Tibial artery (tissue), 4 donors: ENCODE results near the gene USP10.

Source experiments
- DNase-seq, 2 donors: peaks; one replicate each; pipeline ENCODE4 v3.0.0-alpha.2; 2019
- H3K27ac ChIP-seq, 2 donors: fragments of 200-600 bp; sonication (generic) in 1 of 2; 1 replicate in 1 of 2; 2 replicates in 1 of 2; pipeline ENCODE4 v1.5.1; 2018 to 2019; ENCODE audit warnings: mild to moderate bottlenecking in 1 of 2
- H3K27me3 ChIP-seq, 2 donors: fragments of 200-600 bp; sonication (generic) in 1 of 2; one replicate each; pipeline versions ENCODE4 v1.5.1 to v1.6.0; 2016 to 2019
- H3K36me3 ChIP-seq, 3 donors: fragments of 200-600 bp; sonication (generic) in 2 of 3; one replicate each; pipeline ENCODE4 v1.5.1; 2016 to 2019; ENCODE audit warnings: mild to moderate bottlenecking in 2 of 3
- H3K4me1 ChIP-seq, 4 donors: fragments of 200-600 bp; sonication (generic) in 2 of 4; 1 replicate in 3 of 4; 2 replicates in 1 of 4; pipeline ENCODE4 v1.5.1; 2016 to 2019
- H3K4me3 ChIP-seq, 2 donors: fragments of 200-600 bp; sonication (generic) in 1 of 2; 1 replicate in 1 of 2; 2 replicates in 1 of 2; pipeline ENCODE4 v1.5.1; 2018 to 2019; ENCODE audit warnings: mild to moderate bottlenecking in 2 of 2
- H3K9me3 ChIP-seq, 3 donors: fragments of 200-600 bp; sonication (generic) in 1 of 3; one replicate each; pipeline ENCODE4 v1.5.1; 2016 to 2019
- CTCF ChIP-seq, 2 experiments: fragments of 200-600 bp in 1 of 2; fragments of 450-650 bp in 1 of 2; IDR thresholded peaks; one replicate each; pipeline ENCODE4 v1.5.1; 2017 to 2019; ENCODE audit warnings: antibody characterized with exemption in 2 of 2, mild to moderate bottlenecking in 1 of 2, moderate library complexity in 1 of 2
- intact Hi-C: fragments of 100-400 bp; cut with DNase I; formaldehyde crosslinking; loops from one replicate; pipeline ENCODE4 v1.15.0; 2023; ENCODE audit warnings: low total_unique reads

The USP10 gene

GRCh38 chr16:84706856-84707255 lies 7.1 kb downstream of the USP10 start:
- no peaks in the 10 kb centered on the region for H3K9me3 ChIP-seq
- no peaks in the 10 kb centered on the region for H3K27me3 ChIP-seq
- H3K4me1 ChIP-seq = peaks cover 0 to 15% (median 4%) of the 10 kb centered on the region in 4 donors
- no peak for TF ChIP-seq CTCF (IDR thresholded peaks at IDR 0.05)
- intact Hi-C loops = no loop called here
- no peak overlapping the region for H3K27ac ChIP-seq
- DNase-seq = no peak
- H3K36me3 ChIP-seq = no peaks in the 10 kb centered on the region
- H3K4me3 ChIP-seq = no peak overlapping the region

- TF ChIP-seq CTCF (IDR thresholded peaks at IDR 0.05) = no peak
- Histone ChIP-seq H3K36me3 (no peaks in the 10 kb centered on the region), H3K4me1 (peaks cover 0 to 6% (median 0%) of the 10 kb centered on the region in 4 donors), H3K27ac (no peak overlapping the region), H3K4me3 (no peak overlapping the region), H3K9me3 (no peaks in the 10 kb centered on the region), H3K27me3 (no peaks in the 10 kb centered on the region)
- no peak for DNase-seq
- intact Hi-C loops = no loop called here
Measured at GRCh38 chr16:84709609-84710008, 9.8 kb downstream of the USP10 start.

- DNase-seq = no peak
- H3K36me3 ChIP-seq = no peaks in the 10 kb centered on the region
- intact Hi-C loops = no loop called here
- H3K4me3 ChIP-seq = no peak overlapping the region
- no peaks in the 10 kb centered on the region for H3K9me3 ChIP-seq
- H3K27me3 ChIP-seq = no peaks in the 10 kb centered on the region
- H3K27ac ChIP-seq = no peak overlapping the region
- TF ChIP-seq CTCF (IDR thresholded peaks at IDR 0.05) = no peak
- H3K4me1 ChIP-seq = peaks cover 0 to 6% (median 0%) of the 10 kb centered on the region in 4 donors
Measured at GRCh38 chr16:84710686-84711085, 10.9 kb downstream of the USP10 start.

GRCh38 chr16:84712138-84712671 lies 12.4 kb downstream of the USP10 start:
- H3K4me1 ChIP-seq = peaks cover 0 to 6% (median 0%) of the 10 kb centered on the region in 4 donors
- intact Hi-C loops = no loop called here
- DNase-seq = no peak

GRCh38 chr16:84712801-84713775 lies 13.3 kb downstream of the USP10 start:
- Histone ChIP-seq H3K27ac (no peak overlapping the region), H3K4me1 (peaks cover 0 to 6% (median 0%) of the 10 kb centered on the region in 4 donors), H3K9me3 (no peaks in the 10 kb centered on the region), H3K36me3 (peaks cover 0 to 12% (median 0%) of the 10 kb centered on the region in 3 donors), H3K27me3 (no peaks in the 10 kb centered on the region), H3K4me3 (no peak overlapping the region)
- no peak for TF ChIP-seq CTCF (IDR thresholded peaks at IDR 0.05)
- intact Hi-C loops = no loop called here
- DNase-seq = no peak

More at GRCh38 chr16:84712138-84712671, 12.4 kb downstream of the USP10 start:
- H3K9me3 ChIP-seq = no peaks in the 10 kb centered on the region
- H3K36me3 ChIP-seq = peaks cover 0 to 12% (median 0%) of the 10 kb centered on the region in 3 donors
- no peak for TF ChIP-seq CTCF (IDR thresholded peaks at IDR 0.05)
- no peaks in the 10 kb centered on the region for H3K27me3 ChIP-seq
- no peak overlapping the region for H3K27ac ChIP-seq
- no peak overlapping the region for H3K4me3 ChIP-seq
